GM12878 (cell line): Measurements from ENCODE around the gene BICRAL. TPM values are rescaled to one million over a fixed set of nuclear protein-coding genes. Genes with fewer than 3 reads are reported as not detected.

Experiments
- ATF7 ChIP-seq: fragments of 450-650 bp; IDR thresholded peaks from 2 replicates; pipeline ENCODE4 v1.6.1; 2016; ENCODE audit warnings: low read depth, mild to moderate bottlenecking
- CREB1 ChIP-seq: IDR thresholded peaks from 2 replicates; pipeline ENCODE4 v1.6.1; 2012; ENCODE audit warnings: low read depth, mild to moderate bottlenecking, inconsistent platforms
- HCFC1 ChIP-seq: fragments of 150-350 bp; IDR thresholded peaks from 2 replicates; pipeline ENCODE4 v1.6.1; 2014; ENCODE audit warnings: low read length
- JUND ChIP-seq: IDR thresholded peaks from 2 replicates; pipeline ENCODE4 v1.6.1; 2012; ENCODE audit warnings: low read depth, mild to moderate bottlenecking, low read length, improper control_type of control experiment, moderate library complexity
- KAT2A ChIP-seq: conservative IDR thresholded peaks from 2 replicates; pipeline ENCODE4 v1.6.1; 2011; ENCODE audit warnings: low read depth, low read length; ENCODE audit not compliant: control insufficient read depth
- NFXL1 ChIP-seq: fragments of 450-650 bp; IDR thresholded peaks from 2 replicates; pipeline ENCODE4 v1.6.1; 2017; ENCODE audit warnings: antibody characterized with exemption, mild to moderate bottlenecking, borderline replicate concordance
- NFYA ChIP-seq: IDR thresholded peaks from 2 replicates; pipeline ENCODE4 v1.6.1; 2011; ENCODE audit warnings: low read depth, mild to moderate bottlenecking, low read length, improper control_type of control experiment, borderline replicate concordance
- POLR2AphosphoS5 ChIP-seq: IDR thresholded peaks from 2 replicates; pipeline ENCODE4 v1.6.1; 2011; ENCODE audit warnings: mild to moderate bottlenecking, low read length, inconsistent platforms
- RBBP5 ChIP-seq: fragments of 200-600 bp; sonication (generic); conservative IDR thresholded peaks from 2 replicates; pipeline ENCODE4 v1.6.1; 2016
- RCOR1 ChIP-seq: conservative IDR thresholded peaks from 2 replicates; pipeline ENCODE4 v1.6.1; 2012; ENCODE audit warnings: low read depth, low read length, improper control_type of control experiment
- SREBF2 ChIP-seq: IDR thresholded peaks from 2 replicates; pipeline ENCODE4 v1.6.1; 2012; ENCODE audit warnings: mild to moderate bottlenecking, low read length
- YBX1 ChIP-seq: fragments of 450-650 bp; IDR thresholded peaks from 2 replicates; pipeline ENCODE4 v1.6.1; 2016; ENCODE audit warnings: antibody characterized with exemption
- ZNF384 ChIP-seq: IDR thresholded peaks from 2 replicates; pipeline ENCODE4 v1.6.1; 2012; ENCODE audit warnings: low read depth, mild to moderate bottlenecking, low read length, improper control_type of control experiment, borderline replicate concordance
- polyA plus RNA-seq, 11 experiments: library from polyadenylated mRNA; depleted of rRNA in 4 of 11; unstranded in 6 of 11; stranded (reverse) in 5 of 11; fragments of >200 nt; fragmentation: Nextera tagmentation in 4 of 11; fragmentation: Illumina TruSeq in 1 of 11; extraction: Ambion mirVana in 4 of 11; extraction: Trizol in 1 of 11; gene quantifications; 1 replicate in 1 of 11; 2 replicates in 10 of 11; pipeline versions ENCODE4 v1.2.1 to v1.2.3, GENCODE V29; 2011 to 2016; ENCODE audit warnings: inconsistent platforms in 2 of 11, missing spikeins in 2 of 11, low read depth in 1 of 11
- total RNA-seq, 4 experiments: library from RNA; depleted of rRNA in 3 of 4; stranded (reverse); fragments of >200 nt in 3 of 4; fragmentation: Illumina TruSeq in 1 of 4; extraction: Trizol in 1 of 4; gene quantifications; 2 replicates each; pipeline versions ENCODE4 v1.2.1 to v1.2.3, GENCODE V29; 2013 to 2021
- TF ChIP-seq, protein P1 (sequence below): fragments of 150-350 bp; IDR thresholded peaks from 2 replicates; pipeline ENCODE4 v1.6.1; 2016; ENCODE audit warnings: low read depth, low read length
- TF ChIP-seq, protein P2 (sequence below): IDR thresholded peaks from 2 replicates; pipeline ENCODE4 v1.6.1; 2011; ENCODE audit warnings: mild to moderate bottlenecking, low read depth, low read length, moderate library complexity; ENCODE audit not compliant: insufficient replicate concordance
- TF ChIP-seq, protein P3 (sequence below): fragments of 450-650 bp; IDR thresholded peaks from 2 replicates; pipeline ENCODE4 v1.6.1; 2017; ENCODE audit warnings: mild to moderate bottlenecking, moderate library complexity
- TF ChIP-seq, protein P4 (sequence below): fragments of 450-650 bp; IDR thresholded peaks from 2 replicates; pipeline ENCODE4 v1.6.1; 2018; ENCODE audit warnings: borderline replicate concordance, mild to moderate bottlenecking; ENCODE audit not compliant: partially characterized antibody

The BICRAL gene
- total and polyA plus RNA-seq, 10 of the 15 experiments (the other 5 are each of a cell fraction or from before 2014, with no cell fraction given), result 1.9 to 16.6 (median 8.5) TPM

DNA sequence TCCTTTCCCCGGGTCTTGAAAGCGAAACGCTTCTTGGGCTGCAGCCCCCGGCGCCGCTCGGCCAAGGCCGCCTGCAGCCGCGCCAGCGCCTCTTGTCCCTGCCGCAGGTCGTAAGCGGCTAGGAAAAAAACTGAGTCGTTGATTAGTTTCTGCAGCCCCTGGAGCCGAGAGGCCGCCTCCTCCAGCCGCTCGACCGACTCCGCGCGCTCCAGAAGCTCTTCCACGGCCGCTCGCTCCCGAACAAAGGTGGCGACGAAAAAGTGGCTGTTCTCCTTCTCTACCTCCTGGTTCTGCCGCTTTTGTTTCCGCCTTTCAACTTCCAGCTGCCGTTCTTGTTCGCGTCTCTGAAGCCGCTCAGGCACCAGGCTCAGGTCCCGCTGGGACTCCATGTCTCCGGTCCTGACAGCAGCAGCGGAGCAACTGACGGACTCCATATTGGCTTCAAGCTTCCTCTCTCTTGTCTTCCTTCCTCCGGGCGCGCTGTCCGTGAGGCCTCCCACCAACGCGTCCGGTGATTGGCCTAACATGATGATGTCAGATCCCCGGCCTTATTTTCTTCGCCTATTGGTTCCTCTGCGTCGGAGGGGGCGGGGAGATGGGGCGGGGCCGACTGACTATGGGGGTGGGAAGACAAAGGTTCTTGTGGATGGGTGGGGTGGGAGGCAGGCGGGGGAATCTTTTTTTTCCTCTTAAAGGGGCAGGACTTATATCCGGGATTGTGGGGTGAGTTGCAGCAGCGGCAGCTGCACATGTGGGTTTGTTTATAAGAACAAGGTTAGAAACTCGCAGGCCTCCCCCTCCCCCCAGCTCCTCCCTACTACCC, 36.0 kb upstream of the BICRAL start, which contains the start of gene TBCC (continued):
- TF ChIP-seq, protein P1, sequence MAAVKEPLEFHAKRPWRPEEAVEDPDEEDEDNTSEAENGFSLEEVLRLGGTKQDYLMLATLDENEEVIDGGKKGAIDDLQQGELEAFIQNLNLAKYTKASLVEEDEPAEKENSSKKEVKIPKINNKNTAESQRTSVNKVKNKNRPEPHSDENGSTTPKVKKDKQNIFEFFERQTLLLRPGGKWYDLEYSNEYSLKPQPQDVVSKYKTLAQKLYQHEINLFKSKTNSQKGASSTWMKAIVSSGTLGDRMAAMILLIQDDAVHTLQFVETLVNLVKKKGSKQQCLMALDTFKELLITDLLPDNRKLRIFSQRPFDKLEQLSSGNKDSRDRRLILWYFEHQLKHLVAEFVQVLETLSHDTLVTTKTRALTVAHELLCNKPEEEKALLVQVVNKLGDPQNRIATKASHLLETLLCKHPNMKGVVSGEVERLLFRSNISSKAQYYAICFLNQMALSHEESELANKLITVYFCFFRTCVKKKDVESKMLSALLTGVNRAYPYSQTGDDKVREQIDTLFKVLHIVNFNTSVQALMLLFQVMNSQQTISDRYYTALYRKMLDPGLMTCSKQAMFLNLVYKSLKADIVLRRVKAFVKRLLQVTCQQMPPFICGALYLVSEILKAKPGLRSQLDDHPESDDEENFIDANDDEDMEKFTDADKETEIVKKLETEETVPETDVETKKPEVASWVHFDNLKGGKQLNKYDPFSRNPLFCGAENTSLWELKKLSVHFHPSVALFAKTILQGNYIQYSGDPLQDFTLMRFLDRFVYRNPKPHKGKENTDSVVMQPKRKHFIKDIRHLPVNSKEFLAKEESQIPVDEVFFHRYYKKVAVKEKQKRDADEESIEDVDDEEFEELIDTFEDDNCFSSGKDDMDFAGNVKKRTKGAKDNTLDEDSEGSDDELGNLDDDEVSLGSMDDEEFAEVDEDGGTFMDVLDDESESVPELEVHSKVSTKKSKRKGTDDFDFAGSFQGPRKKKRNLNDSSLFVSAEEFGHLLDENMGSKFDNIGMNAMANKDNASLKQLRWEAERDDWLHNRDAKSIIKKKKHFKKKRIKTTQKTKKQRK, result no peak
- TF ChIP-seq YBX1 (no peak), NFYA (no peak), NFXL1 (no peak), KAT2A (no peak), POLR2AphosphoS5 (peak; percentile 98), CREB1 (peak; percentile 90), RBBP5 (0 out of 2 replicates have a peak, but pooled peaks have one; percentile 39), SREBF2 (no peak), ATF7 (peak; percentile 85), HCFC1 (peak; percentile 59), ZNF384 (peak; percentile 96), RCOR1 (0 out of 2 replicates have a peak, but pooled peaks have one; percentile 52), JUND (no peak)
- TF ChIP-seq, protein P2, sequence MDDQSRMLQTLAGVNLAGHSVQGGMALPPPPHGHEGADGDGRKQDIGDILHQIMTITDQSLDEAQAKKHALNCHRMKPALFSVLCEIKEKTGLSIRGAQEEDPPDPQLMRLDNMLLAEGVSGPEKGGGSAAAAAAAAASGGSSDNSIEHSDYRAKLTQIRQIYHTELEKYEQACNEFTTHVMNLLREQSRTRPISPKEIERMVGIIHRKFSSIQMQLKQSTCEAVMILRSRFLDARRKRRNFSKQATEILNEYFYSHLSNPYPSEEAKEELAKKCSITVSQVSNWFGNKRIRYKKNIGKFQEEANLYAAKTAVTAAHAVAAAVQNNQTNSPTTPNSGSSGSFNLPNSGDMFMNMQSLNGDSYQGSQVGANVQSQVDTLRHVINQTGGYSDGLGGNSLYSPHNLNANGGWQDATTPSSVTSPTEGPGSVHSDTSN, result peak; percentile 55
- TF ChIP-seq, protein P3, sequence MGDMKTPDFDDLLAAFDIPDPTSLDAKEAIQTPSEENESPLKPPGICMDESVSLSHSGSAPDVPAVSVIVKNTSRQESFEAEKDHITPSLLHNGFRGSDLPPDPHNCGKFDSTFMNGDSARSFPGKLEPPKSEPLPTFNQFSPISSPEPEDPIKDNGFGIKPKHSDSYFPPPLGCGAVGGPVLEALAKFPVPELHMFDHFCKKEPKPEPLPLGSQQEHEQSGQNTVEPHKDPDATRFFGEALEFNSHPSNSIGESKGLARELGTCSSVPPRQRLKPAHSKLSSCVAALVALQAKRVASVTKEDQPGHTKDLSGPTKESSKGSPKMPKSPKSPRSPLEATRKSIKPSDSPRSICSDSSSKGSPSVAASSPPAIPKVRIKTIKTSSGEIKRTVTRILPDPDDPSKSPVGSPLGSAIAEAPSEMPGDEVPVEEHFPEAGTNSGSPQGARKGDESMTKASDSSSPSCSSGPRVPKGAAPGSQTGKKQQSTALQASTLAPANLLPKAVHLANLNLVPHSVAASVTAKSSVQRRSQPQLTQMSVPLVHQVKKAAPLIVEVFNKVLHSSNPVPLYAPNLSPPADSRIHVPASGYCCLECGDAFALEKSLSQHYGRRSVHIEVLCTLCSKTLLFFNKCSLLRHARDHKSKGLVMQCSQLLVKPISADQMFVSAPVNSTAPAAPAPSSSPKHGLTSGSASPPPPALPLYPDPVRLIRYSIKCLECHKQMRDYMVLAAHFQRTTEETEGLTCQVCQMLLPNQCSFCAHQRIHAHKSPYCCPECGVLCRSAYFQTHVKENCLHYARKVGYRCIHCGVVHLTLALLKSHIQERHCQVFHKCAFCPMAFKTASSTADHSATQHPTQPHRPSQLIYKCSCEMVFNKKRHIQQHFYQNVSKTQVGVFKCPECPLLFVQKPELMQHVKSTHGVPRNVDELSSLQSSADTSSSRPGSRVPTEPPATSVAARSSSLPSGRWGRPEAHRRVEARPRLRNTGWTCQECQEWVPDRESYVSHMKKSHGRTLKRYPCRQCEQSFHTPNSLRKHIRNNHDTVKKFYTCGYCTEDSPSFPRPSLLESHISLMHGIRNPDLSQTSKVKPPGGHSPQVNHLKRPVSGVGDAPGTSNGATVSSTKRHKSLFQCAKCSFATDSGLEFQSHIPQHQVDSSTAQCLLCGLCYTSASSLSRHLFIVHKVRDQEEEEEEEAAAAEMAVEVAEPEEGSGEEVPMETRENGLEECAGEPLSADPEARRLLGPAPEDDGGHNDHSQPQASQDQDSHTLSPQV, result no peak
- TF ChIP-seq, protein P4, sequence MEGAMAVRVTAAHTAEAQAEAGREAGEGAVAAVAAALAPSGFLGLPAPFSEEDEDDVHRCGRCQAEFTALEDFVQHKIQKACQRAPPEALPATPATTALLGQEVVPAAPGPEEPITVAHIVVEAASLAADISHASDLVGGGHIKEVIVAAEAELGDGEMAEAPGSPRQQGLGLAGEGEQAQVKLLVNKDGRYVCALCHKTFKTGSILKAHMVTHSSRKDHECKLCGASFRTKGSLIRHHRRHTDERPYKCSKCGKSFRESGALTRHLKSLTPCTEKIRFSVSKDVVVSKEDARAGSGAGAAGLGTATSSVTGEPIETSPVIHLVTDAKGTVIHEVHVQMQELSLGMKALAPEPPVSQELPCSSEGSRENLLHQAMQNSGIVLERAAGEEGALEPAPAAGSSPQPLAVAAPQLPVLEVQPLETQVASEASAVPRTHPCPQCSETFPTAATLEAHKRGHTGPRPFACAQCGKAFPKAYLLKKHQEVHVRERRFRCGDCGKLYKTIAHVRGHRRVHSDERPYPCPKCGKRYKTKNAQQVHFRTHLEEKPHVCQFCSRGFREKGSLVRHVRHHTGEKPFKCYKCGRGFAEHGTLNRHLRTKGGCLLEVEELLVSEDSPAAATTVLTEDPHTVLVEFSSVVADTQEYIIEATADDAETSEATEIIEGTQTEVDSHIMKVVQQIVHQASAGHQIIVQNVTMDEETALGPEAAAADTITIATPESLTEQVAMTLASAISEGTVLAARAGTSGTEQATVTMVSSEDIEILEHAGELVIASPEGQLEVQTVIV, result no peak
